Mesenchymal stem cell (in vitro differentiated cells and primary cell): Measurements from ENCODE around the gene MYOZ1.

Source experiments
- DNase-seq: peaks from one replicate; pipeline ENCODE4 v3.0.0-alpha.2; 2013
- H2AFZ ChIP-seq: one replicate; pipeline ENCODE4 v1.6.1; 2013; ENCODE audit warnings: low read depth, mild to moderate bottlenecking, control low read depth, inconsistent platforms, low read length, moderate library complexity
- H2AK5ac ChIP-seq: 2 replicates; pipeline ENCODE4 v1.6.1; 2013; ENCODE audit warnings: low read length, moderate library complexity, mild to moderate bottlenecking, inconsistent platforms; ENCODE audit not compliant: severe bottlenecking
- H2BK120ac ChIP-seq: one replicate; pipeline ENCODE4 v1.6.1; 2013; ENCODE audit warnings: low read depth, mild to moderate bottlenecking, inconsistent platforms, low read length, moderate library complexity
- H2BK12ac ChIP-seq, 2 experiments: one replicate each; pipeline ENCODE4 v1.6.1; 2013; ENCODE audit warnings: inconsistent platforms in 2 of 2, low read length in 2 of 2, mild to moderate bottlenecking in 2 of 2, moderate library complexity in 2 of 2, control low read depth in 1 of 2
- H2BK15ac ChIP-seq: one replicate; pipeline ENCODE4 v1.6.1; 2013; ENCODE audit warnings: mild to moderate bottlenecking, low read depth, inconsistent platforms; ENCODE audit not compliant: poor library complexity, severe bottlenecking
- H2BK5ac ChIP-seq: 2 replicates; pipeline ENCODE4 v1.6.1; 2013; ENCODE audit warnings: low read depth, mild to moderate bottlenecking, low read length, control low read depth, inconsistent platforms; ENCODE audit not compliant: poor library complexity, severe bottlenecking
- H3K14ac ChIP-seq, 2 experiments: one replicate each; pipeline ENCODE4 v1.6.1; 2013; ENCODE audit warnings: inconsistent platforms in 2 of 2, low read length in 2 of 2, control low read depth in 1 of 2, mild to moderate bottlenecking in 1 of 2, moderate library complexity in 1 of 2
- H3K18ac ChIP-seq, 2 experiments: one replicate each; pipeline ENCODE4 v1.6.1; 2013; ENCODE audit warnings: inconsistent platforms in 2 of 2, low read length in 2 of 2, control low read depth in 1 of 2, low read depth in 1 of 2, mild to moderate bottlenecking in 1 of 2
- H3K23ac ChIP-seq, 2 experiments: one replicate each; pipeline ENCODE4 v1.6.1; 2013; ENCODE audit warnings: inconsistent platforms in 2 of 2, low read length in 2 of 2, mild to moderate bottlenecking in 2 of 2, moderate library complexity in 2 of 2, control low read depth in 1 of 2
- H3K27ac ChIP-seq: 2 replicates; pipeline ENCODE4 v1.5.1; 2013; ENCODE audit warnings: mild to moderate bottlenecking, moderate library complexity, low read length, control low read depth, inconsistent platforms; ENCODE audit not compliant: poor library complexity, severe bottlenecking
- H3K27me3 ChIP-seq, 2 experiments: 2 replicates each; pipeline versions ENCODE4 v1.6.1 to v1.7.0; 2013; ENCODE audit warnings: low read length in 2 of 2, mild to moderate bottlenecking in 2 of 2, moderate library complexity in 2 of 2, control low read depth in 1 of 2, inconsistent platforms in 1 of 2; ENCODE audit not compliant: control insufficient read depth in 1 of 2, insufficient read depth in 1 of 2
- H3K36me3 ChIP-seq, 2 experiments: 2 replicates each; pipeline versions ENCODE4 v1.6.1 to v1.7.0; 2013; ENCODE audit warnings: low read length in 2 of 2, control low read depth in 1 of 2, inconsistent platforms in 1 of 2, low read depth in 1 of 2, mild to moderate bottlenecking in 1 of 2; ENCODE audit not compliant: insufficient read depth in 2 of 2, control insufficient read depth in 1 of 2
- H3K4ac ChIP-seq, 2 experiments: one replicate each; pipeline ENCODE4 v1.6.1; 2013; ENCODE audit warnings: inconsistent platforms in 2 of 2, low read length in 2 of 2, mild to moderate bottlenecking in 2 of 2, moderate library complexity in 2 of 2, control low read depth in 1 of 2, low read depth in 1 of 2
- H3K4me1 ChIP-seq: 2 replicates; pipeline ENCODE4 v1.6.1; 2013; ENCODE audit warnings: low read depth, low read length, control low read depth; ENCODE audit not compliant: control insufficient read depth, insufficient read depth
- H3K4me2 ChIP-seq: 2 replicates; pipeline ENCODE4 v1.6.1; 2013; ENCODE audit warnings: low read length, mild to moderate bottlenecking, inconsistent platforms; ENCODE audit not compliant: poor library complexity, severe bottlenecking
- H3K4me3 ChIP-seq, 2 experiments: 2 replicates each; pipeline versions ENCODE4 v1.5.1 to v1.7.0; 2013; ENCODE audit warnings: low read length in 2 of 2, mild to moderate bottlenecking in 2 of 2, control low read depth in 1 of 2, low read depth in 1 of 2; ENCODE audit not compliant: insufficient read depth in 1 of 2
- H3K79me1 ChIP-seq: replicated peaks from 2 replicates; pipeline ENCODE4 v1.6.1; 2013; ENCODE audit warnings: mild to moderate bottlenecking, control low read depth, low read length, inconsistent platforms; ENCODE audit not compliant: poor library complexity, severe bottlenecking
- H3K9ac ChIP-seq: 2 replicates; pipeline ENCODE4 v1.7.0; 2013; ENCODE audit warnings: mild to moderate bottlenecking, low read length, moderate library complexity
- H3K9me3 ChIP-seq: 2 replicates; pipeline ENCODE4 v1.7.0; 2013; ENCODE audit warnings: mild to moderate bottlenecking, low read length; ENCODE audit not compliant: control insufficient read depth
- H4K8ac ChIP-seq: one replicate; pipeline ENCODE4 v1.6.1; 2013; ENCODE audit warnings: inconsistent platforms, mild to moderate bottlenecking, low read length, moderate library complexity
- H4K91ac ChIP-seq: one replicate; pipeline ENCODE4 v1.6.1; 2013; ENCODE audit warnings: mild to moderate bottlenecking, low read length, inconsistent platforms
- WGBS: methylation state at CpG from one replicate; pipeline ENCODE4 v1.1.7; 2013; ENCODE audit warnings: mixed read lengths; 5-methylcytosine and 5-hydroxymethylcytosine counted together

MYOZ1 gene

GRCh38 chr10:73597346-73597745 is 43.9 kb downstream of the MYOZ1 start:
- H2BK15ac ChIP-seq = no peak overlapping the region
- H3K36me3 ChIP-seq = no peaks in the 10 kb centered on the region
- WGBS = no CpG with 5 or more reads among the region's 1 CpG
- no peak for DNase-seq
- no peaks in the 10 kb centered on the region for H3K27me3 ChIP-seq
- peak overlapping the region; percentile 63 for H3K27ac ChIP-seq
- H3K4me1 ChIP-seq = peaks cover 9% of the 10 kb centered on the region
- no peak overlapping the region for H2BK120ac ChIP-seq
- no peak overlapping the region for H3K4me3 ChIP-seq
- H3K4me2 ChIP-seq = no peak overlapping the region
- no peaks in the 10 kb centered on the region for H3K9me3 ChIP-seq
- no peak overlapping the region for H3K9ac ChIP-seq
- H4K8ac ChIP-seq = no peak overlapping the region
- no peak overlapping the region for H2BK12ac ChIP-seq
- no peak overlapping the region for H3K23ac ChIP-seq
- H3K79me1 ChIP-seq = peaks cover 9% of the 10 kb centered on the region
- H4K91ac ChIP-seq = no peak overlapping the region
- no peak overlapping the region for H2AFZ ChIP-seq
- H3K14ac ChIP-seq = no peak overlapping the region
- H2AK5ac ChIP-seq = no peak overlapping the region
- H3K4ac ChIP-seq = no peak overlapping the region
- H2BK5ac ChIP-seq = no peak overlapping the region
- no peak overlapping the region for H3K18ac ChIP-seq

- no peak overlapping the region for H3K18ac ChIP-seq
- 97% methylated on average over 5 of the region's 5 CpGs for WGBS
These were observed 47.5 kb downstream of the MYOZ1 start for GRCh38 chr10:73593812-73594211.

GRCh38 chr10:73593110-73593509 is 48.2 kb downstream of the MYOZ1 start:
- WGBS = 94% methylated on average over 3 of the region's 4 CpGs

More at GRCh38 chr10:73593812-73594211, 47.5 kb downstream of the MYOZ1 start:
- Histone ChIP-seq H2BK120ac (no peak overlapping the region), H3K4me2 (no peak overlapping the region), H3K23ac (no peak overlapping the region), H3K36me3 (no peaks in the 10 kb centered on the region), H3K14ac (no peak overlapping the region), H3K9ac (no peak overlapping the region), H3K9me3 (no peaks in the 10 kb centered on the region), H3K4me3 (no peak overlapping the region), H2BK12ac (no peak overlapping the region), H3K27me3 (no peaks in the 10 kb centered on the region), H3K4ac (no peak overlapping the region), H4K8ac (no peak overlapping the region), H3K27ac (no peak overlapping the region), H3K79me1 (peaks cover 4% of the 10 kb centered on the region), H3K4me1 (peaks cover 7% of the 10 kb centered on the region), H4K91ac (no peak overlapping the region), H2BK5ac (no peak overlapping the region), H2BK15ac (no peak overlapping the region), H2AFZ (no peak overlapping the region), H2AK5ac (no peak overlapping the region)
- no peak for DNase-seq

GRCh38 chr10:73591935-73592699 is 49.2 kb downstream of the MYOZ1 start:
- WGBS = 0% methylated on average over 1 of the region's 3 CpGs
- Histone ChIP-seq H3K27me3 (no peaks in the 10 kb centered on the region), H3K23ac (no peak overlapping the region), H2AFZ (no peak overlapping the region), H4K8ac (no peak overlapping the region), H3K18ac (peak overlapping the region in 1 of 2 experiments; percentile 73), H3K27ac (peak overlapping the region; percentile 93), H2BK5ac (no peak overlapping the region), H3K4me3 (no peak overlapping the region), H3K36me3 (no peaks in the 10 kb centered on the region), H3K4ac (no peak overlapping the region), H3K79me1 (peaks cover 2% of the 10 kb centered on the region), H2BK120ac (no peak overlapping the region), H2BK15ac (no peak overlapping the region), H3K4me2 (peak overlapping the region; percentile 47), H3K9ac (peak overlapping the region; percentile 50), H3K9me3 (no peaks in the 10 kb centered on the region), H3K14ac (no peak overlapping the region), H2AK5ac (no peak overlapping the region), H4K91ac (no peak overlapping the region), H3K4me1 (peaks cover 3% of the 10 kb centered on the region), H2BK12ac (no peak overlapping the region)
- peak; percentile 54 for DNase-seq

More at GRCh38 chr10:73593110-73593509, 48.2 kb downstream of the MYOZ1 start:
- Histone ChIP-seq H3K23ac (no peak overlapping the region), H3K9me3 (no peaks in the 10 kb centered on the region), H3K14ac (no peak overlapping the region), H2AK5ac (no peak overlapping the region), H2BK5ac (no peak overlapping the region), H3K4me1 (peaks cover 7% of the 10 kb centered on the region), H3K27me3 (no peaks in the 10 kb centered on the region), H3K18ac (no peak overlapping the region), H3K9ac (no peak overlapping the region), H3K79me1 (peaks cover 2% of the 10 kb centered on the region), H4K91ac (no peak overlapping the region), H3K4ac (no peak overlapping the region), H4K8ac (no peak overlapping the region), H2BK12ac (no peak overlapping the region), H3K4me2 (no peak overlapping the region), H2BK15ac (no peak overlapping the region), H3K27ac (no peak overlapping the region), H2BK120ac (no peak overlapping the region), H3K36me3 (no peaks in the 10 kb centered on the region), H2AFZ (no peak overlapping the region), H3K4me3 (no peak overlapping the region)
- no peak for DNase-seq
